K562 (cell line): ENCODE results near the gene BMP15. TPM values are rescaled to one million over a fixed set of nuclear protein-coding genes. Genes with fewer than 3 reads are reported as not detected.

ENCODE experiments used
- CTCF ChIP-seq, 3 experiments: IDR thresholded peaks in 2 of 3; conservative IDR thresholded peaks in 1 of 3; 2 replicates each; pipeline ENCODE4 v1.5.1; 2011 to 2012; ENCODE audit warnings: low read length in 3 of 3, mild to moderate bottlenecking in 3 of 3, control low read depth in 2 of 3, improper control_type of control experiment in 1 of 3, inconsistent platforms in 1 of 3, low read depth in 1 of 3, mixed read lengths in 1 of 3, moderate library complexity in 1 of 3; ENCODE audit not compliant: insufficient read depth in 2 of 3
- DACH1 ChIP-seq: fragments of 450-650 bp; IDR thresholded peaks from 2 replicates; pipeline ENCODE4 v1.6.1; 2018; ENCODE audit not compliant: partially characterized antibody
- PTBP1 ChIP-seq: fragments of 200-400 bp; formaldehyde crosslinking; IDR thresholded peaks from 2 replicates; pipeline ENCODE4 v1.6.1; 2017; ENCODE audit warnings: low read depth, low read length
- RREB1 ChIP-seq: fragments of 250-450 bp; sonication (Bioruptor Pico); IDR thresholded peaks from 2 replicates; pipeline ENCODE4 v1.4.0; 2020
- SNAPC5 ChIP-seq: fragments of 250-450 bp; sonication (Bioruptor Pico); IDR thresholded peaks from 2 replicates; pipeline ENCODE4 v1.8.0; 2021; ENCODE audit warnings: moderate library complexity, mild to moderate bottlenecking, inconsistent platforms
- polyA plus RNA-seq, 8 experiments: library from polyadenylated mRNA; depleted of rRNA in 4 of 8; stranded (reverse) in 5 of 8; unstranded in 3 of 8; fragments of >200 nt; fragmentation: Nextera tagmentation in 2 of 8; fragmentation: Illumina TruSeq in 1 of 8; extraction: Ambion mirVana in 2 of 8; extraction: Trizol in 1 of 8; gene quantifications; 2 replicates each; pipeline versions ENCODE4 v1.2.1 to v1.2.3, GENCODE V29; 2011 to 2014; ENCODE audit warnings: inconsistent platforms in 1 of 8, missing spikeins in 1 of 8
- total RNA-seq, 7 experiments: library from RNA; depleted of rRNA in 6 of 7; stranded (reverse); fragments of >200 nt in 6 of 7; fragmentation: Illumina TruSeq in 2 of 7; extraction: Trizol in 2 of 7; gene quantifications; 2 replicates each; pipeline versions ENCODE4 v1.2.1 to v1.2.3, GENCODE V29; 2011 to 2021; ENCODE audit warnings: low replicate concordance in 1 of 7

Gene BMP15
- total and polyA plus RNA-seq, 9 of the 15 experiments (the other 6 are each of a cell fraction or from before 2014, with no cell fraction given) = not detected

- TF ChIP-seq RREB1 = no peak
- TF ChIP-seq DACH1 = no peak
- TF ChIP-seq SNAPC5 (CRISPR knock-in tag) = no peak
- no peak for TF ChIP-seq PTBP1
- peak; percentile 35 to 44 (median 38); a peak in 4 of 6 replicates for TF ChIP-seq CTCF (IDR thresholded peaks at IDR 0.05 in 2 of 3, conservative IDR thresholded peaks at IDR 0.05 in 1 of 3; ENCODE audit: insufficient read depth in 2 of 3, low read depth in 1 of 3, low read length in 3 of 3)
Observed at GRCh38 chrX:50905334-50905733, 5.2 kb upstream of the BMP15 start (continued).
